Osteoblast (primary cell): Measurements from ENCODE around the gene CDK9. TPM values are rescaled to one million over a fixed set of nuclear protein-coding genes. Genes with fewer than 3 reads are reported as not detected.

ENCODE experiments used
- DNase-seq: peaks from one replicate; pipeline ENCODE4 v3.0.0; 2011; ENCODE audit warnings: low spot score, mixed read lengths; ENCODE audit not compliant: insufficient read length; ENCODE audit errors: missing footprints
- H2AFZ ChIP-seq: 2 replicates; pipeline ENCODE4 v1.6.0; 2011; ENCODE audit warnings: mild to moderate bottlenecking, low read length
- H3K27ac ChIP-seq: 2 replicates; pipeline ENCODE4 v1.5.1; 2011; ENCODE audit warnings: mild to moderate bottlenecking, low read depth, low read length, moderate library complexity
- H3K27me3 ChIP-seq: 2 replicates; pipeline ENCODE4 v1.6.0; 2012; ENCODE audit warnings: mild to moderate bottlenecking, control low read depth, inconsistent platforms, low read length, moderate library complexity; ENCODE audit not compliant: insufficient read depth
- H3K36me3 ChIP-seq: 2 replicates; pipeline ENCODE4 v1.5.1; 2011; ENCODE audit warnings: mild to moderate bottlenecking, low read length, control low read depth, moderate library complexity; ENCODE audit not compliant: insufficient read depth
- H3K4me1 ChIP-seq: 2 replicates; pipeline ENCODE4 v1.5.1; 2011; ENCODE audit warnings: mild to moderate bottlenecking, low read length, control low read depth, moderate library complexity; ENCODE audit not compliant: insufficient read depth
- H3K4me2 ChIP-seq: 2 replicates; pipeline ENCODE4 v1.6.0; 2011; ENCODE audit warnings: mild to moderate bottlenecking, low read length; ENCODE audit not compliant: insufficient read depth
- H3K4me3 ChIP-seq: fragments of 200-600 bp; sonication (generic); 3 replicates; pipeline ENCODE4 v1.5.1; 2012; ENCODE audit warnings: mild to moderate bottlenecking, low read length, inconsistent platforms; ENCODE audit not compliant: insufficient read depth
- H3K79me2 ChIP-seq: 2 replicates; pipeline ENCODE4 v1.6.0; 2012; ENCODE audit warnings: mild to moderate bottlenecking, low read length, control low read depth, inconsistent platforms; ENCODE audit not compliant: insufficient read depth
- H3K9me3 ChIP-seq: 2 replicates; pipeline ENCODE4 v1.5.1; 2011; ENCODE audit warnings: low read depth, low read length, control low read depth
- H4K20me1 ChIP-seq: 2 replicates; pipeline ENCODE4 v1.6.0; 2012; ENCODE audit warnings: mild to moderate bottlenecking, low read length, control low read depth; ENCODE audit not compliant: insufficient read depth
- total RNA-seq: library from RNA; depleted of rRNA; stranded (reverse); fragments of >200 nt; gene quantifications from 2 replicates; pipeline ENCODE4 v1.2.3, GENCODE V29; 2012
- TF ChIP-seq, protein P1 (sequence below): IDR thresholded peaks from 2 replicates; pipeline ENCODE4 v1.5.1; 2011; ENCODE audit warnings: mild to moderate bottlenecking, low read depth, low read length, moderate library complexity; ENCODE audit errors: extremely low read depth

The CDK9 gene
- total RNA-seq, 1 donor: 56.1 TPM

DNA sequence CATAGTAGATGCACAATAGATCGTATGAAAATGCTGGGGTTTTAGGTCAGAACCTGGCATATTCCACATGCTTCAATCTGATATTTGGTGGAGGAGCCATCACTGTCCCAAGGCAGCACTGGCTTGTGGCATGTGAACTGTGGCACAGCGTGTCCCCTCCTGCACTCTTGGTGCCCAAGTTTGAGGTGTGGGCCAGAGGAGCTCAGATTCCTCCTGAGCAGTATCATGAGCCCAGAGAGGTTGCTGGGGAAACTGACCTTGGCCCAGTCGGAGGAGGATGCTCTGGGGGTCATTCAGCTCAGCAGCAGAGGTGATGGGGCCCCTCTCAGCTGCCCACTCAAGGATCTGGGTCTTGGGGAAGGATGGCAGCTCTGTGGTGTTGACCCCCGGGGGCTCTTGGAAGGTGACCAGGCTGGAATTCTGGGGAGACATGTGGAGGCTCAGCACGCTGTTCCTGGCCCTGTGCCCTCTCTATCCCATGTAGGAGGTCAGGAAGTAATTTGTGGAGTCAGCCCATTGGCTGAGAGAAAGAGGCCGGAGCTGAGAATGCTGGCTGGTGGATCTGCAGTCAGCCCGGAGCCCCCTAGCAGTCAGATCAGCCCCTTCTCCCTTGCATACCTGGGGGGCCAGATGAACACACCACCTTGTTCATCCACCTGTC is 40.5 kb downstream of the CDK9 start:
- H3K4me3 ChIP-seq: no peak overlapping the region

DNA sequence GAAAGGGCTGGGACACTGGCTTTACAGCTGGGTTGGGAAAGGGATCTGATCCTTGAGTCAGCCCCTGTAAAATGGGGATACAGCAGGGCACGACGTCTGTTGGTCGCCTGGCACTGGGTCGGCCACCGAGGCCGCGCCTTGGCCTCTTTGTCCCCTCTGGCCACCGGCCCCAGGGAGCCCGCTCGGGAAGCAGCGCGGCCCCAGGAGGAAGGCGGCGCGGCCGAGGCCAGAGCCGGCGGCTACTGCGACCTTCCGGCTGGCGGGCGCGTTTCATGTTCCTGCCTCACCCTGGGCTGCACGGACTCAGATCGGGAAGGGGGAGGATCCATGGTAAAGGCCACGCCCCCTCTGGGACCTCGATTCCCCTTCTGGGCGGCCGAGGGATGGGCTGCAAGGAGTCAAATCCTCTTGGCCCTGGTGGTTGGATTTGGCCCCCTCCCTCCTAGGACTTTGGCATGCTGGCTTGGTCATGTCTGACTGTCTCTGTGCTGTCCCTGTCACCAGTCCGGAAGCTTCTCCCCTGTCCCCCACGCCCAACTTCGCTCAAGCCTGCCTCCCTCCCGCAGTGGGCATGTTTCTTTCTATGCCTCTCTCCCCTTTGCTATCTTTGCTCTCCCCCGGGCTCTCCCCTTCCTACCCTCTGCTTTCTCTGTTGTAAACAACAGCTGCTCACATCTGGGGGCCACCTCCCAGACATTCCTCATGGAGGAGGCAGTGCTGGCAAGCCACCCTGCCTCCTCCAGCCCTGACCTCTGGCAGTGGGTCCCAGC is 42.6 kb downstream of the CDK9 start:
- Histone ChIP-seq H3K9me3 (no peaks in the 10 kb centered on the region), H3K27ac (peak overlapping the region; percentile 80), H3K36me3 (peaks cover 57% of the 10 kb centered on the region), H3K4me3 (peak overlapping the region; percentile 42), H3K27me3 (no peaks in the 10 kb centered on the region), H3K4me1 (peaks cover 27% of the 10 kb centered on the region), H4K20me1 (no peaks in the 10 kb centered on the region), H3K4me2 (peak overlapping the region; percentile 69), H2AFZ (peak overlapping the region; percentile 49), H3K79me2 (peaks cover 67% of the 10 kb centered on the region)
- DNase-seq: peak; percentile 98
- TF ChIP-seq, protein P1, sequence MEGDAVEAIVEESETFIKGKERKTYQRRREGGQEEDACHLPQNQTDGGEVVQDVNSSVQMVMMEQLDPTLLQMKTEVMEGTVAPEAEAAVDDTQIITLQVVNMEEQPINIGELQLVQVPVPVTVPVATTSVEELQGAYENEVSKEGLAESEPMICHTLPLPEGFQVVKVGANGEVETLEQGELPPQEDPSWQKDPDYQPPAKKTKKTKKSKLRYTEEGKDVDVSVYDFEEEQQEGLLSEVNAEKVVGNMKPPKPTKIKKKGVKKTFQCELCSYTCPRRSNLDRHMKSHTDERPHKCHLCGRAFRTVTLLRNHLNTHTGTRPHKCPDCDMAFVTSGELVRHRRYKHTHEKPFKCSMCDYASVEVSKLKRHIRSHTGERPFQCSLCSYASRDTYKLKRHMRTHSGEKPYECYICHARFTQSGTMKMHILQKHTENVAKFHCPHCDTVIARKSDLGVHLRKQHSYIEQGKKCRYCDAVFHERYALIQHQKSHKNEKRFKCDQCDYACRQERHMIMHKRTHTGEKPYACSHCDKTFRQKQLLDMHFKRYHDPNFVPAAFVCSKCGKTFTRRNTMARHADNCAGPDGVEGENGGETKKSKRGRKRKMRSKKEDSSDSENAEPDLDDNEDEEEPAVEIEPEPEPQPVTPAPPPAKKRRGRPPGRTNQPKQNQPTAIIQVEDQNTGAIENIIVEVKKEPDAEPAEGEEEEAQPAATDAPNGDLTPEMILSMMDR: no peak

More for the DNA sequence above, 40.5 kb downstream of the CDK9 start:
- DNase-seq: peak; percentile 61
- Histone ChIP-seq H2AFZ (no peak overlapping the region), H4K20me1 (no peaks in the 10 kb centered on the region), H3K27ac (peak overlapping the region; percentile 28), H3K4me1 (peaks cover 13% of the 10 kb centered on the region), H3K4me2 (no peak overlapping the region), H3K9me3 (no peaks in the 10 kb centered on the region), H3K79me2 (peaks cover 54% of the 10 kb centered on the region), H3K27me3 (no peaks in the 10 kb centered on the region), H3K36me3 (peaks cover 69% of the 10 kb centered on the region)
- TF ChIP-seq, protein P1: no peak

DNA sequence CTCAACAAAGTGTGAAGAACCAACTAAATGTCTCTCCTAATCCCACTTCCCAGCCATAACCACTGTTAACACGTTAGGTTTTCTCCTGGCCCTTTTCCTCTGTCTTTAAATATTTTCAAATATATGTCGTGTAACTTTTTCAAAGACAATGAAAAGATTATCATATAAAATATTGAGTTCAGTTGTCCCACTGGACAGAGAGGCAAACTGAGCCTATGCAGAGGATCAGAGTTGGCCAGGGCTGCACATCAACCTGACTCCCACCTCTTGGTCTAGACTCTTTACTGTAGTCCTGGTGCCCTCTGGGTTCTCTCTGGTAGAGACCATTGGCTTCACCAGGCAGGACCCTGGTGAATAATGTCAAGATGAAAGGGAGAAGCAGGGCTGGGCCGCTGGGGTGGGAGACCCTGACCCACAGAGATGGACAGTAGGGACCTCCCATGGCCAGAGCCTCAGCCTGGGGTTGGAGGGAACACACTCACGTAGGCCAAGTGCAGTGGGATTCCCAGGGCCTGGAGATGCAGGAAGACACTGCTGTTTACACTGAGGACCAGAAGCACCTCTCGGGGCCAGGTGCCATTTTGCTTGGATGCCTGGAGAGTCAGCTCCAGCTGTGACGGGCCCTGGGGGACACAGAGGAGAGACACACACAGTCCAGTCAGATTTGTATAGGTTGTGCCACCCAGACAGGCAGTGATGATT is 43.5 kb downstream of the CDK9 start:
- peaks cover 54% of the 10 kb centered on the region for H3K36me3 ChIP-seq
- H2AFZ ChIP-seq: no peak overlapping the region
- no peaks in the 10 kb centered on the region for H3K9me3 ChIP-seq
- no peaks in the 10 kb centered on the region for H4K20me1 ChIP-seq
- peak; percentile 67 for DNase-seq
- peaks cover 32% of the 10 kb centered on the region for H3K4me1 ChIP-seq
- H3K27ac ChIP-seq: peak overlapping the region; percentile 80
- no peak overlapping the region for H3K4me3 ChIP-seq
- no peak overlapping the region for H3K4me2 ChIP-seq
- TF ChIP-seq, protein P1: no peak
- no peaks in the 10 kb centered on the region for H3K27me3 ChIP-seq
- H3K79me2 ChIP-seq: peaks cover 71% of the 10 kb centered on the region

DNA sequence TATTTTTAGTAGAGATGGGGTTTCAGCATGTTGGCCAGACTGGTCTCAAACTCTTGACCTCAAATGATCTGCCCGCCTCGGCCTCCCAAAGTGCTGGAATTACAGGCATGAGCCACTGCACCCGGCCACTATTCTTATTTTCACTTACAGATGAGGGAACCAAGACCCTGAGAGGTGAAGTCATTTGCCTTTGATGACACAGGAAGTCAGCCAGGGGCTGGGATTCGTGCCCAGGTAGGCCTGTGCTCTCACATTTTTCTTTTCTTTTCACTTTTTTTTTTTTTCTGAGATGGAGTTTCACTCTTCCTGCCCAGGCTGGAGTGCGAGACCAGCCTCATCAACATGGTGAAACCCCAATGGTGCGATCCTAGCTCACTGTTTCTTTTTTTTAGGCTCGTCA is 46.4 kb downstream of the CDK9 start:
- Histone ChIP-seq H3K4me3 (no peak overlapping the region), H3K79me2 (peaks cover 70% of the 10 kb centered on the region), H3K27me3 (no peaks in the 10 kb centered on the region), H3K36me3 (peaks cover 37% of the 10 kb centered on the region), H3K4me2 (no peak overlapping the region), H3K4me1 (peaks cover 56% of the 10 kb centered on the region), H4K20me1 (no peaks in the 10 kb centered on the region), H3K27ac (peak overlapping the region; percentile 58), H2AFZ (no peak overlapping the region), H3K9me3 (no peaks in the 10 kb centered on the region)
- TF ChIP-seq, protein P1: no peak
- no peak for DNase-seq
